GM10248 (cell line): ENCODE data around the gene CBL.
A peak's percentile ranks its signal among the peaks of the same experiment; 100 is the strongest.

Source experiments
- CTCF ChIA-PET: fragments of 300-600 bp; sonication (Branson Sonifier 250); formaldehyde crosslinking; extraction: SDS; loops from one replicate; lab custom pipeline; 2021; ENCODE audit warnings: antibody characterized with exemption; lab: Yijun Ruan, JAX
- POLR2A ChIA-PET: fragments of 350-650 bp; sonication (Branson Sonifier 250); formaldehyde crosslinking; extraction: SDS; loops from one replicate; lab custom pipeline; 2020; ENCODE audit warnings: antibody characterized with exemption; lab: Yijun Ruan, JAX
- DNase-seq: peaks from one replicate; pipeline ENCODE4 v3.0.0; 2012; ENCODE audit errors: extremely low spot score
- TF ChIP-seq, protein P1 (sequence below): IDR thresholded peaks from 2 replicates; pipeline ENCODE4 v1.5.1; 2012; ENCODE audit warnings: mild to moderate bottlenecking, low read depth; ENCODE audit errors: extremely low read depth, missing control alignments, control extremely low read depth

Gene CBL

DNA sequence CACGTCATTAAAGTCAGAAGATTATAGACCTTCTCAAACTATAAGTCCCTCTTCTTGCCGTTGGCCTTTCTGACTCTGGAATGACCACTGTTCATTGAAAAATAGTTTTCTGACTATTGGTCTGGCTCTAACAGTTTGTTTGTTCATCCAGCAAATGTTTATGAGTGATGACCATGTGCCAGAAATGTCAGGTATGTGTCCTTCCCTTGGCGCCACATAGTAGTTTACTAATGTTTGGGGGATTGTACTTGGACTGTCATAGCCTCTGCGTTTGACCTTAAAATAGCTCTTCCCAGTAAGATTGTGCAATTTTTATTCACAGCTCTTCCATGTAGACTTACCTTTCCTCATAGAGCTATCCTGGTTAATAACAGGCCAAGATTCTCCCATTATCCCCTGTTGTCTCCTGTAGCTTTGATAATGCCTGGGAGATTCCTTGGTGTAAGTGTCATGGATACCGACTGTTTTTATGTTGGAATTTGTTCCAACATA is 97.1 kb downstream of the CBL start:
- ChIA-PET POLR2A (no interaction called here), CTCF (interaction anchor here (0.7 to 9.7 kb wide), 5 partner anchors 11 to 158 kb away, joined by 3 to 85 read pairs (median 3); no protein-coding TSS in a partner anchor)
- TF ChIP-seq, protein P1, sequence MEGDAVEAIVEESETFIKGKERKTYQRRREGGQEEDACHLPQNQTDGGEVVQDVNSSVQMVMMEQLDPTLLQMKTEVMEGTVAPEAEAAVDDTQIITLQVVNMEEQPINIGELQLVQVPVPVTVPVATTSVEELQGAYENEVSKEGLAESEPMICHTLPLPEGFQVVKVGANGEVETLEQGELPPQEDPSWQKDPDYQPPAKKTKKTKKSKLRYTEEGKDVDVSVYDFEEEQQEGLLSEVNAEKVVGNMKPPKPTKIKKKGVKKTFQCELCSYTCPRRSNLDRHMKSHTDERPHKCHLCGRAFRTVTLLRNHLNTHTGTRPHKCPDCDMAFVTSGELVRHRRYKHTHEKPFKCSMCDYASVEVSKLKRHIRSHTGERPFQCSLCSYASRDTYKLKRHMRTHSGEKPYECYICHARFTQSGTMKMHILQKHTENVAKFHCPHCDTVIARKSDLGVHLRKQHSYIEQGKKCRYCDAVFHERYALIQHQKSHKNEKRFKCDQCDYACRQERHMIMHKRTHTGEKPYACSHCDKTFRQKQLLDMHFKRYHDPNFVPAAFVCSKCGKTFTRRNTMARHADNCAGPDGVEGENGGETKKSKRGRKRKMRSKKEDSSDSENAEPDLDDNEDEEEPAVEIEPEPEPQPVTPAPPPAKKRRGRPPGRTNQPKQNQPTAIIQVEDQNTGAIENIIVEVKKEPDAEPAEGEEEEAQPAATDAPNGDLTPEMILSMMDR, result no peak
- DNase-seq, result no peak

DNA sequence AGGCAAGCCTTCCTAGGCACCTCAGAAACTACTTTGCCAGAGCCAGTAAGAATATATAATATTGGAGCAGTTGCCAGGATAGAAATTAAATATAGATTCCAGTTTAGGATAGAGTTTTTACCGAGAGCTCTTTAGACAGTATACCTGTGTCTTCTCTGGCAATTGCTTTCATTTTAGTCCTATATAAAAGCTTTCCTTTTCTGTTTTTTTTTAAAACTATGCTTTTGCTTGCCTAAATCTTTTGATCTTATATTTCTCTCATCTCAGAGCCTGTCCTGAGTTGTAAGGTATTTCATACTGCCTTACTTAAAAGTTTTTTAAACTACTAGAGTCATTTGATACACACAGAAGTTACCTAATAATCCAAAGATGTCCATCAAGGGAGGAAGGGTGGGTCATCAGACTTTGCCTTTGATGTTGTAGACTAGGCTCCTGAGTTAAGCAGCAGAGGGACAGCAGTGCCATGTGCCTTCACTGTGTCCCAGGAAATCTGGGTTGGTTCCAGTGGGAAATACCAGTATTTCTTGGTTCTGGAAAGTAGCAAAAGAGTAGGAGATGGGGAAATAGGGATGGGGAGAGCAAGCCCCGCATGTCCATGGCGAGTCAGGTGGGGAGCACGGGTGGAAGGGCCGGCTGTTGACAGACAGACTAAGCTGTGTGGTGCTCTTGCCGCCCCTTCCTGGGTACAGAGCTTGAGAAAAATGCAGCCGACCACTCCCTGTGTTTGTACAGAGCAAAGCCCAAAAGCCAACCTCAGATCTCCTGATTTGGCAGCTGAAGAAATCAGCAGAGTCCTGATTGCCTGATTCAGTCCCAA is 99.6 kb downstream of the CBL start:
- TF ChIP-seq, protein P1, result no peak
- CTCF ChIA-PET, result interaction anchor here (0.7 to 9.7 kb wide), 5 partner anchors 10 to 50 kb away, joined by 3 to 85 read pairs (median 6); no protein-coding TSS in a partner anchor
- no peak for DNase-seq
- POLR2A ChIA-PET, result no interaction called here

DNA sequence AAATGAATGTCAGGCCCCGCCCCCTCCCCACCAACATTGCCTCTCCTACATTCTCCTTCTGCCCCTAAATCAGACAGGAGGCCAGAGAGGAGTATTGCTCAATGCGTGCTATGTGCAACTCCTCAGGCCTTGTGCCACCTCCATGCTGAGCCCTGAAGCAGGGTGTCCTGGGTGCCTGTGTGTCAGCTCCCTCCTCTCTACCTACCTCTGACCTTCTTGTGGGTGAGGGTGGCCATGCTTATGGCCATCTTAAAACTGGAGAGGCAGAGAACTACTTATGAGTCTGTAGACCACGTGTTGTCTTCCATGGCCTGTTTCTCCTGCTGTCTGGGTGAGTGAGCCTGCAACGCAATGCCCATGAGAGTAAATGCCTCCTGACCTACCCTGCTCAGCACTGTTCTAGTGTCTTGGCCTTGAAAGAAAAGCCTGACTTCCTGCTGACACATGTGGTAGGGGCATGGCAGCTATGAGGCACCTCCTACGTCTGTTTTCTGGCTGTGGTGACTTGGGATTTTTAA is 100.3 kb downstream of the CBL start:
- POLR2A ChIA-PET, result no interaction called here
- no peak for DNase-seq
- TF ChIP-seq, protein P1, result no peak
- CTCF ChIA-PET, result interaction anchor here (0.7 to 9.7 kb wide), 7 partner anchors 8 to 49 kb away, joined by 3 to 85 read pairs (median 6); no protein-coding TSS in a partner anchor

DNA sequence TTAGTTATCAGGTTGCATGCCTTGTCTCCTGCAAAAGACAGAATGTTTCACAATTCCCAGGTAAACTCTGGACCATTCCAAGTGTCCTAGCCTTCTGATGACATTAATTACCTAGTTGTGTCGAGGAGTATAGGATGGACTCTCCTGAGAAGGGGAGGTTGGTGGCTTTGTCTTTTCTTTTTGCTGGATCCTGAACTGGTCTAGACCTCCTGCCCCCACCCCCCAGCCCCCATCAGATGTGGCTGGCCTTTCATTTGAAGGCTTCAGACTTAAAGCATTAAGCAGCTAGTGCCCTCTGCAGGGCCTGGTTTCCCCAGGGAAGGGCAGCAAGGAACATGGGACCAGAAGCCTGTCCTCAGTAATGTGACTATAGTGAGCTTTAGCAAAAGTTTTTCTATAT is 101.1 kb downstream of the CBL start:
- TF ChIP-seq, protein P1, result peak; percentile 25
- POLR2A ChIA-PET, result no interaction called here
- CTCF ChIA-PET, result interaction anchor here (1.1 to 9.7 kb wide), 9 partner anchors 8 to 66 kb away, joined by 3 to 85 read pairs (median 6); no protein-coding TSS in a partner anchor
- no peak for DNase-seq

DNA sequence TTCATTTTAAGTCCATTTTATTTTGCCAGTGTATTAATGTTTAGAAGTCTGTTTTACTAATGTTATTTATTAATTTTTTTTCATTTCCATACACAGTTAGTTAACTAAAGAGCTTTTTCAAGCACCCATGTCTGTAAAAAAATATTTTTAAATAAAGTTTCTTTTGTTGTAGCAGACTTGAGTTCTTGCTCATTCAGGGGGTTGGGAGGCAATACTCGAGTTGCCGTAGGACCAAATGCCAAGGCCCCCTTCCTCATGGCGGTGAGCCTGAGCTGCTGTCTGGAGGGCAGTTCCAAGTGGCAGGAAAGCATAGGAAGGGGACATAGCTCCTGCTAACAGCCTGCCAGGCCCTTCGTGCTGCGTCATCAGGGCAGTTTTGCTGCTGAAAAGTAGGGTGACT is 101.8 kb downstream of the CBL start:
- DNase-seq, result no peak
- ChIA-PET POLR2A (interaction anchor here (1.5 kb wide), 1 partner anchor 9 kb away, joined by 4 read pairs; the partner anchor contains the start of gene MCAM), CTCF (interaction anchor here (0.7 to 9.7 kb wide), 9 partner anchors 8 to 112 kb away, joined by 3 to 85 read pairs (median 5); partner anchors contain the start of gene CBL)
- TF ChIP-seq, protein P1, result no peak

DNA sequence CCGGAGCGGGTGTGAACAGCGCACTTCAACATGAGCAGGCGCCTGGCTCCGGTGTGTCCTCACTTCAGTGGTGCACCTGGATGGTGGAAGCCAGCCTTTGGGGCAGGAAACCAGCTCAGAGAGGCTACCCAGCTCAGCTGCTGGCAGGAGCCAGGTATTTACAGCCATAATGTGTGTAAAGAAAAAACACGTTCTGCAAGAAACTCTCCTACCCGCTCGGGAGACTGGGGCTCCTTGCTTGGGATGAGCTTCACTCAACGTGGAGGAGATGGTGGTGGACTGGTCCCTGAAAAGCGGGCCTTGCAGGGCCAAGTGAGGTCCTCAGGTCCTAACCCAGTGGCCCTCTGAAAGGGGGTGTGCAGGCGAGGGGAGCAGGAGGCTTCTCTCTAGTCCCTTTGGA is 103.3 kb downstream of the CBL start:
- TF ChIP-seq, protein P1, result no peak
- ChIA-PET CTCF (interaction anchor here (1.6 to 9.7 kb wide), 5 partner anchors 11 to 170 kb away, joined by 3 to 85 read pairs (median 18); no protein-coding TSS in a partner anchor), POLR2A (no interaction called here)
- DNase-seq, result no peak
